ENCODE results near the gene PCDHB14.
"Not testable (repeated sequence)": the region's sequence is repeated elsewhere in the genome, so short reads cannot be mapped to it uniquely, and the experiment has no call there.

DNA sequence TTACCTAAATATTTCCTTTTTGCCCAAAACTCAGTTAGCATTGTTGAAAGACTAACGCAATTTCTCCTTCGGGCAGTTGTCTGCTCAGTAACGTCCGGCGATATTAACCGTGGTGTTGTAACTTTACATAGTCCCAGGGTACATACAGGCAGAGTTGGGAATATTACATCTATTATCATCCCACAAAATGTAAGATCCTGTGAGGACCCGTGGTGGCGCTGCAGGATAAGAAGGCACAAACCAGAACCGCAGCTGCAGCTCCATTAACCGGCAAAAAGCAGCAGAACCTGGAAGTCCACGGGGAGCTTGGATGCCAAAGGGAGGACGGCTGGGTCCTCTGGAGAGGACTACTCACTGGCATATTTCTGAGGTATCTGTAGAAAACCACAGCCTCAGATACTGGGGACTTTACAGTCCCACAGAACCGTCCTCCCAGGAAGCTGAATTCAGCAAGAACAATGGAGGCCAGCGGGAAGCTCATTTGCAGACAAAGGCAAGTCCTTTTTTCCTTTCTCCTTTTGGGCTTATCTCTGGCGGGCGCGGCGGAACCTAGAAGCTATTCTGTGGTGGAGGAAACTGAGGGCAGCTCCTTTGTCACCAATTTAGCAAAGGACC lies 45.5 kb upstream of the PCDHB14 start, which contains the start of gene PCDHB8:
- not testable (repeated sequence) for TF ChIP-seq POLR2A (IDR thresholded peaks at IDR 0.05)
- TF ChIP-seq, protein P1, sequence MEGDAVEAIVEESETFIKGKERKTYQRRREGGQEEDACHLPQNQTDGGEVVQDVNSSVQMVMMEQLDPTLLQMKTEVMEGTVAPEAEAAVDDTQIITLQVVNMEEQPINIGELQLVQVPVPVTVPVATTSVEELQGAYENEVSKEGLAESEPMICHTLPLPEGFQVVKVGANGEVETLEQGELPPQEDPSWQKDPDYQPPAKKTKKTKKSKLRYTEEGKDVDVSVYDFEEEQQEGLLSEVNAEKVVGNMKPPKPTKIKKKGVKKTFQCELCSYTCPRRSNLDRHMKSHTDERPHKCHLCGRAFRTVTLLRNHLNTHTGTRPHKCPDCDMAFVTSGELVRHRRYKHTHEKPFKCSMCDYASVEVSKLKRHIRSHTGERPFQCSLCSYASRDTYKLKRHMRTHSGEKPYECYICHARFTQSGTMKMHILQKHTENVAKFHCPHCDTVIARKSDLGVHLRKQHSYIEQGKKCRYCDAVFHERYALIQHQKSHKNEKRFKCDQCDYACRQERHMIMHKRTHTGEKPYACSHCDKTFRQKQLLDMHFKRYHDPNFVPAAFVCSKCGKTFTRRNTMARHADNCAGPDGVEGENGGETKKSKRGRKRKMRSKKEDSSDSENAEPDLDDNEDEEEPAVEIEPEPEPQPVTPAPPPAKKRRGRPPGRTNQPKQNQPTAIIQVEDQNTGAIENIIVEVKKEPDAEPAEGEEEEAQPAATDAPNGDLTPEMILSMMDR (IDR thresholded peaks at IDR 0.05 in 4 of 5, conservative IDR thresholded peaks at IDR 0.05 in 1 of 5), result not testable (repeated sequence)

Data from gastrocnemius medialis (tissue), 4 donors.